Measurements from ENCODE around the gene GNG8.

The GNG8 gene

DNA sequence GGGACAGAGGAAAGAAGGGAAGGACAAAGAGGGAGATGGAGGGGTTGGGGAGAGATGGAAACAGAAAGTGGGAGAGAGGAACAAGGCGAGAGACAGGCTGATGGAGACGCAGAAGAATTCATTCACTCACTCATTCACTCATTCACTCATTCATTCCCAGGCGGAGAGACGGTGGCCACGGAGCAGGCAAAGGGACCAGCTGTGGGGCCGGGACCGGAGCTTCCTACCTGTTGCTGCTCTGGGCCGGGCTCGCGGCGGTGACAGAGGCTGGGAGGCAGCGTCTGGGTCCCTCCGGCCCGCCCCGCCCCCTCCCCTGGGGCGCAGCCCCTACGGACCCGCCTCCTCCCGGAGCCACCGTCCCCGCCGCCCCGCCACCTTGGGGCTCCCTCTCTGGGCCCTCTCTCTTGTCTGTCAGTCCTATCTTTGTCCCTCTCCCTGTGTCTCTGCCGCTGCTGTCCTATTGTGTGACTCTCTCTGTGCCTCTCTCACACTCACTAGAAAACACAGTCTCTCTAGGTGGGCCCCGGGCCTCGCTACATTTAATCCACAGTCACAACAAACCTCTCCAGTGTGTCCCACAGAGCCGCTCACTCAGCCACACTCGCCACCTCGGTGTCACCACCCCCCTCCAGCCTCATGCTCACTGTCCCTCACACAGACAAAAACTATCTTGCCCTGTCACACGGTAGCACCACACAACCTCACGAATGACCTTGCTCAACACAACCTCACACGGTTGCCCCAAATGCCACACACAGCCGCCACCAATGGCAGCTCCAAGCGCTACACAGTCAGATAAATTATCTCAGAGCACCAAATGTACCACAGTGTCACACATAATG, at the start of gene GNG8:
GNG8 (minus strand) TSS at position 283 of the 842 bp plus-strand sequence. CDS start 1,520 bp downstream, outside the sequence.
- DNase-seq = no peak

- DNase-seq = no peak
These were observed 49.2 kb upstream of the GNG8 start for GRCh38 chr19:46685189-46685588.

DNA sequence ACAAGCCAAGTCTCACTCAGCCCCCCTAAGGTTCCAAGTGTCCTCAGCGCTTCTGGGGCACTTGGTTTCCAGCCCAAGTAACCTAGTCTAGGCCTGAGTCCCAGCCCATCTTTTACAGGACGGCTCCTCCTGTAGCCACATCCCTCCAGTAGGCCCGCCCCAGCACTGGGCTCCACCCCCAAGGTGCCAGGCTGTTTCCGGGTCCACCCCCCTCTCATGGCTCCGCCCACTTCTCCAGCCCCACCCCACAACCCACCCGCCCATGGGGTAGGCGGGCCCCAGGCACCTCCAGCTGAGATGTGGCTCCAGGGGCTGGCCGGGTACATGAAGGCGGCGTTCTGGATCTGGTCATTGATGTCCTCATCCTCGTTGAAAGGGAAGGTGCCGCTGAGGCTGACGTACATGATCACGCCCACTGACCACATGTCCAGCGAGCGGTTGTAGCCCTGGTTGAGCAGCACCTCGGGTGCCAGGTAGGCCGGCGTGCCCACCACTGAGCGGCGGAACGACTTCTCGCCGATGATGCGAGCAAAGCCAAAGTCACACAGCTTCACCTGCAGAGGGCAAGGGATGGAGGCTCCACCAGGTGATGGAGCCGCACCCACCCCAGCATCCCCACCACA, 42.2 kb upstream of the GNG8 start:
- no peak for DNase-seq

DNA sequence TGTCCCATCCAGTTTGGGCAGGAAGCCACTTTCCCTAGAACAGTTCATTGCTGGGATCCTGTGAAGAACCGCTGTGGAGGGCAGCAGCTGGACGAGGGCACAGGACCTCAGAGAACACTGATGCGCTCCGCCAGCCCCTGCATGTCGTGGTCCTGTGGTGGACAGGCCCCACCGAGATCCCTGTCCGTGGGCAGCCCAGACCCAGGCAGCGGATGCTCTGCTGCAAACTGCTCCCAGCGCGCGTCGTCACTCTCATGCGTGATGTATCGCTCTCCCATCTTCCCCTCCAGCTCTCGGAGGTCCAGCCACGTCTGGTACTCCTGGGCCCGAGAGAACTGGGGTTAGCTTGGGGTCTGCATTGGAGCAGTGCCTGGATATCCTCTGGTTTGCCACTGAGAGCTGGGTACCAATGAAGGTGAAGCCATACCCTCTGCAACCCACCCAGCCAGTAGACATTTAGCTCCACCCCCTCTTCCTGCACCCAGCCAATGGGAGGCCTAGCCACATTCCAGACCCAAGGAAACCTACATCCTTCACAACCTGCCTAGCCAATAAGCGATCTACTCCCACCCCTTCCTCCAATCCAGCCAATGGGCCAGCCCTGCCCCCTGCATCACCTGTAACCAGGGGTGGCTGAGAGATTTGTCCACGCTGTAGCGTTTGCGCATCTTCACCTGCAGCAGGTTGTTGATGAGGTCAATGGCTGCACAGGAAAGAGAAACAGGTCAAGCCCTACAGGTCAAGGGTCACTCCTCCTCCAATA, 38.6 kb upstream of the GNG8 start:
- no peak for DNase-seq

DNA sequence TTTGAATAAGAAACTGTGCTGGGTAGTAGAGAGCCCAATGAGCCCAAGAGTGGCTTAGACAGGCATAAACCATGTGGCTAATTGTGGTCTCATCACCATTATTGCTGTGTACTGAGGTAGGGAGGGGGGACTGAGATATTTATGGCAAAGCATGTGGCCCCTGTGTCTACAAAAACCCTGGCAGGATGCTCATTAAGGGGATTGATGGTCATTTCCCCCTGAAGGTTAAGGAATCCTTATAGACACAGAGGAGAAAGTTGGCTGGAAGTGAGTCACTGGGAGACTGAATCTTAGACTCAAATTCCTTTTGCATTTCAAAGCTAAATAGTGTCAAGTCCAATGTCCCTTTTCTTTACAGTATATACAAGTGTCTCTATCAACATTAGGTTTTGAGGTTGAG, 34.8 kb upstream of the GNG8 start:
- DNase-seq = no peak

GRCh38 chr19:46668662-46669061, 32.7 kb upstream of the GNG8 start:
- DNase-seq = no peak

DNA sequence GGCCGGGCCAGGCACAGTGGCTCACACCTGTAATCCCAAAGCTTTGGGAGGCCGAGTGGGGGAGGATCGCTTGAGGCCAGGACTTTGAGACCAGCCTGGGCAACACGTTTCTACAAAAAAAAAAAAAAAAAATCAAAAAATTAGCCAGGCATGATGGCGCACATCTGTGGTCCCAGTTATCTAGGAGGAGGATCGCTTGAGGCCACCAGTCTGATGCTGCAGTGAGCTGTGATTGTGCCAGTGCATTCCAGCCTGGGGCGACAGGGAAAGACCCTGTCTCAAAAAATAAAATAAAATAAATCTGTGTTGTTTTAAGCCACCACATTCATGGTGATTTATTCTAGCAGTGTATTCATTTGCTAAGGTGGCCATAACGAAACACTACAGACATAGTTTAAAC, 29.1 kb upstream of the GNG8 start:
- DNase-seq = no peak

- peak; percentile 39 to 85 for DNase-seq
These were observed 26.0 kb upstream of the GNG8 start for GRCh38 chr19:46661735-46662592.

DNA sequence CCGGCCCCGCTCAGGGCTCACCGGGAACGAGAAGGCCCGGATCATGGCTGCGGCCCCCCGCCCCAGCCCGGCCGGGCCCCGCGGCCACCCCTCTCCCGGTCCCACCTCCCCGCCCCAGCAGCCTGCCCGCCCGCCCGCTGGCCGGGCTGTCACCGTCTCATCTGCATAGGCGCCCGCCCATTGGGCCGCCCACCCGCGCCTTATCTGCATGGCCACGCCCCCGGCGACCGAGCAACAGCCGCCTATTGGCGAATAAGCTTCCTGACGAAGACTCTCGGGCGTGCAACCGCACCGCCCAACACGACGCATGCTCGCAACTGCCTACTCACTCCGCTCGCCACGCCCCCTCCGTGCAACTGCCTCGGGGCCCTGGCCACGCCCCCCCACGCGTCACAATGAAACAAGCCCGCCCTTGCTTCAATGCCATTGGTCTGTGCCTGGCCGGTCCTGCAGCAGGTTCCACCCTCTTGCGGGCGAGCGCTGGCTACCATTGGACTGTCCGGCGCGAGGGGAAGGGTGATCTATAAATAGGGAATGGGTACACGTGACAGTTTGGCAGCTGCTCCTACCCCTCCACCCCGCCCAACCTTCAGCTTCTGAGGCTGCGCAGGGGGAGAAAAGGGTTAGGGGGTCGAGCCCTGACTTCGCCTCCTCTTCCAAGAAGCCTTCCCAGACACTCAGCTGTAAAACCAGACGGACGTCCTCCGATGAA, 25.2 kb upstream of the GNG8 start, which contains the start of gene DACT3:
DACT3 (minus strand) TSS at position 163 of the 712 bp plus-strand sequence; CDS start at position 45, 118 bp downstream.
- peak; percentile 97 to 99 for DNase-seq

DNA sequence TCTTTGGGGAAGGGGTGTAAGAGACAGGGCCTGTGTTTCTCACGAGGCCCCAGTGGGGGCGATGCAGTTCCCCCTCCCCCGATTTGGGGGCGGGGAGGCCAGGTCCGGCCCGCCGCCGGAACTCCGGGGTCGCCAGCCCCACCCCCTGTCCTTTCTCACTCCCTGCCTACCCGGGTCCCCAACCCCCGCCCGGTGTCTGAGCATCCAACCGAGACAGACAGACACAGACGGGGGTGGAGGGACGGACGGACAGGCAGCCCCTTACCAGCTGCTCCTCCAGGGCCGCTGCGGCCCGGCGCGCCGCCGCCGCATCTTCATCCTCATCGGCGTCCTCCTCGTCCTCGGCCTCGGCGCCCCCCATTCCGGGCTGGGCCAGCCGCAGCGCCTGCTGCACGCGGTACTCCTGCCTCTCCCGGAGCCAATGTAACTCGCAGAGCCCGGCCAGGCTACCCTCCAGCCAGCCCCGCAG, 24.6 kb upstream of the GNG8 start:
- no peak for DNase-seq

- no peak for DNase-seq
These were observed 24.1 kb upstream of the GNG8 start for GRCh38 chr19:46660008-46660517.

GRCh38 chr19:46659151-46660007, 23.4 kb upstream of the GNG8 start:
- no peak for DNase-seq

DNA sequence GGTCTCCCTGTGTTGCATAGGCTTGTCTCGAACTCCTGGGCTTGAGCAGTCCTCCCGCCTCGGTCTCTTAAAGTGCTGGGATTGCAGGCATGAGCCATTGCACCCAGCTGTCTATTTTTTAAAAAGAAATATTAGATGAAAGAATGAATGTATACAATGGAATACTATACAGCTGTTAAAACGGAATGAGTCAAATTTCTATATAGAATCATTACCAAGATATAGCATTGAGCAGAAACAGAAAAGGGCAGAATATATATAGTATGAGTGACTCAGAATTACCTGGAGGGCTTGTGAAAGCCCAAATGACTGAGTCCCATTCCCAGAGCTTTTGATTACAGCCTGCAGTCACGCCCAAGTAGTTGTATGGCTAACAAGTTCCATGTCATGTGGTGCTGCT, 20.5 kb upstream of the GNG8 start:
- no peak for DNase-seq

- DNase-seq = no peak
These were observed 18.7 kb upstream of the GNG8 start for GRCh38 chr19:46654621-46655152.

DNA sequence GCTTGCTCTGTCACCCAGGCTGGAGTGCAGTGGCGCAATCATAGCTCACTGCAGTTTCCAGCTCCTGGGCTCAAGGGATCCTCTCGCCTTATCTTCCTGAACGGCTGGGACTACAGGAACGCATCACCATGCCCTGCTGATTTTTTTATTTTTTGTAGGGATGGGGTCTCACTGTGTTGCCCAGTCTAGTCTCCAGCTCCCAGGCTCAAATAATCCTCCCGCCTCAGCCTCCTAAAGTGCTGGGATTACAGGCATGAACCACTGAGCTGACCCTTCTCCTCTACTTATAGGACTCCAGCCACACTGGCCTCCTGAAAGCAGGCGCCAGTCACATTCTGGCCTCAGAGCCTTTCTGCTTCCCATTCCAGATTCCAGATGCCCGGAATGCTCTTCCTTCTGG, 14.4 kb upstream of the GNG8 start:
- DNase-seq = no peak

DNA sequence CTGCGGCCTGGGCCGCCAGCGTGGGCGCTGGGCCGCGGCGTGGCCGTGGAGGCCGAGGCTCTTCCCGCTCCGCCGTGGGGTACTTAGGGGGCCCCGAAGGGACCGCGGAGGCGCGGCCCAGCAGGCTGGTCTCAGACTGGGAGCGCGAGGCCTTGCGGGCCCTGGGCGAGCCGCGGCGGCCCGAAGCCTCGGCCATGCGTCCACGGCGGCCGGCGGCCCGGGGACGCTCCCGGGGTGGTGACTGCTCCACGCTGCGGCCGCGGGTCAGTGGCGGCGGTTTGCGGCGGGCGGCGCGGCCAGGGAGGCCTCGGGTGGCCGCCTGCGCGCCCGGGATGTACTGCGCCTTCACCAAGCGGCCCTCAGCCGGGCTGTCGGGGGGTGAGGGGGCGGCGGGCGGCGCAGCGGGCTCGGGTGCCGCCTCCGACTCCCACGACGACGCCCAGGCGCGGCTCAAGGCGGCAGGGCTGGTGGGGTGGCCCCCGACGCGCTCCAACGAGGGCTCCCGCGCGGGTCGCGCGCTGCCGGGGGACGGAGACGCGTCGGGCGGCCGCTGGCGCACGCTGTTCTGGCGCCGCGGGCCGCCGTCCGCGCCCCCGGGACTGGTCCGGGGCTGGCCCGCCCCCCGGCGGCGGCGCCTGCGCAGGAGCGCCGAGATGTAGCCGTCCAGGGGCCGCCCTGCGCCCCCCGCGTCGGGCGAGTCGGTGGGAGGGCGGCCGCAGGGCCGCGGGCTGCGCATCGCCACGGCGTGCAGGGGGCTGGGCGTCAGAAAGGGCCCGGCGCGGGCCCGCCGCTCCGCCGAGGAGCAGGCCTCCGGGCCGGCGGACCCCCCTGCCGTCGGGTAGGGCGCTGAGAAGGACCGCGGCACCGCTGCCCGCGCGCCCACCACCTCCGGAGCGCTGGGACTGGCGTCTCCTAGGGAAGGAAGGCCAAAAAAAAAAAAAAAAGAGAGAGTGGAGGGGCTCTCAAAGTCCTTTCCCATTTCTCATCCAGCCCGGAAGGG, 13.3 kb upstream of the GNG8 start:
- no peak for DNase-seq

DNA sequence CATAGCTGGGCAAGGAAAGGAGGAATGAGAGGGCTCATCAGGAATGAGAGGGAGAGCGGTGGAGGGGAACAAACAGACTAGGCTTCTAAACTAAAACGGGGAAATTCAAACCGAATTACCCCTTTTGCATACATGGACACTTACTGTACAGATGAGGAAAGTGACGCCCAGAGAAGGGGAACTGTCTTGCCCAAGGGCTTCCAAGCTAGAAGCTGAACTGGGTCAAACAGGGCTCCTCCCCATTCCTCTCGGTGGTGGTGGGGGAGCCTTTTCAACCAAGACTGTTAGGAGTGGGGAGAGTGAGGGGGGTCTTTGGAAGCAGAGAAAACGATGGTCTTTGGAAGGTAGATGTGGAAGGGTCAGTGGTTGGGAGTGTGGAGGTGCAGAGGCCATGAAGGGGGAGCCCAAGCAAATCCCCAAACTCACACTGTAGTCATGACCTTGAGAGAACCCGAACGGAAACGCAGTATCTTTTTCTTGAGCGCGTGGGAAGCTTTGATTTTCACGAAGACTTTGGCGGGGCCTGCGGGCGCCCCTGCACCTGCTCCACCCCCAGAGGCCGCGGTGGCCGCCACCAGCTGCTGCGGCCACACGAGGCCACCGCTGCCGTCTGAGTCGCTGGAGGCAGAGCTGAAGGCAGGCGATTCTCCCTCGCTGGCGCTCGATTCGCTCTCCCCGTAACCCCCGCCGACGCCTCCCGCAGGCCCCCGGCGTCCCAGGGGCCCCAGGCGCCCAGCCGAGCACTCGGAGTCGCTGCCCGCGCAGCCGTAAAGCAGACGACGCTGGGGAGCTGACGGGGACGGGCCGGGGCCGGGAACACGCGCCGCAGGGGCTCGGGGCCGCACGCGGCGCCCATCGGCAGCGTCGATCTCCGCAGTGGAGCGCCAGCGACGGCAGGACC, 12.3 kb upstream of the GNG8 start:
- no peak for DNase-seq

DNA sequence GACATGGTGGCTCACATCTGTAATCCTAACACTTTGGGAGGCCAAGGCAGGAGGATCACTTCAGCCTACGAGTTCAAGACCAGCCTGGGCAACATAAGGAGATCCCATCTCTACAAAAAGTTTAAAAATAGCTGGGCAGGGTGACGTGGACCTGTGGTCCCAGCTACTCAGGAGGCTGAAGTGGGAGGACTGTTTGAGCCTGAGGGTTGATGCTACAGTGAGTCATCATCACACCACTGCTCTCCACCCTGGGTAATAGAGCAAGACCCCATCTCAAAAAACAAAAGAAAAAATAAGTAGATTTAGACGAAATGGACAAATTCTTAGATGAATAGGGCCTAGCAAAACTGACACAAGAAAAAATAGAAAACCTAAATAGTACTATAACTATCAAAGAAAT, 10.4 kb upstream of the GNG8 start:
- DNase-seq = no peak

Measured in bone marrow (tissue), 2 donors.